Bone marrow (tissue), 2 donors: ENCODE measurements around the gene LIPA.
A peak's percentile ranks its signal among the peaks of the same experiment; 100 is the strongest.

Experiments used
- DNase-seq, 2 donors: peaks; one replicate each; lab custom pipeline; 2025; lab: John Stamatoyannopoulos, UW

LIPA gene

DNA sequence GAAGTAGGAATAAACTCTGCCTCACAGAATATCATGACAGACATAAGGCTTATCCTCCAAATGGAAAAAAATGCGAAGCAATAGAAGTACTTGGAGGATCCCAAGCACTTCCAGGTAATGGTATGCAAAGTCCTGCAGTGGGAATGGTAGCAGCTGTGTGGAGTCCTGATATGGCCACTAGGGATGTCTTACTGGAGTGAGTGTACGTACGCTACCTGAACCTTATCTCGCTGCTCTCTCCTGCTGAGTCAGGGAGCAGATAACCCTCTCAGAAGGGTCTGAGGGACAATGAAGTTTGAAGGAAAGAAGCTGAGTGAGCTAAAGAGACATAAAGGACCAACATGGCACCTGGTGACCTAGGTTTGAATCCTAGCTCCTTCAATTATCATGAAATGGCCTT is 86.7 kb downstream of the LIPA start:
- no peak for DNase-seq

DNA sequence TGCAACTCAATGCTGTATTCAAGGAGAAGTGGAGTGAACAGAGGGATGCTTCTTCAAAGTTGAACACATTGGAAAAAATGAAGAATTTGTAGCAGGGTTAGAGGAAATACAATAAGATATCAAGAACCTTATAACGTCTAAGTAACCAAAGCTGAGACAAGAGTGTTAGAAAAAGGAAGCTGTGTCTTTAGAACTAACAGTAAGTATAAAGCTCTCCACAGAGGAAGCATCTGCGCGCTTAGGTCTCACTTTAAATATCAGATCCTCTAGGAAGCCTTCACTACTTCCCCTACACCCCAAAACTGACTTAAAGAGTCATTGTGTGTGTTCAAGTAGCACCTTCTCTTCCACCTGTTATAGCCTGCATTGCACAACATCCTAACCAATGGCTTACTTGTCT is 87.5 kb downstream of the LIPA start:
- DNase-seq: peak in 1 of 2 donors; percentile 88
